Type B pancreatic cell (in vitro differentiated cells): ENCODE data around the gene MYMK. TPM values are rescaled to one million over a fixed set of nuclear protein-coding genes. Genes with fewer than 3 reads are reported as not detected.

Experiments used
- DNase-seq: peaks from one replicate; pipeline ENCODE4 v3.0.0; 2021; ENCODE audit warnings: mixed read lengths; ENCODE audit not compliant: unreplicated experiment; ENCODE audit errors: extremely low spot score
- H3K27ac Mint-ChIP-seq: 2 replicates; pipeline ENCODE4 v1.8.0; 2021; ENCODE audit warnings: mild to moderate bottlenecking, mixed read lengths
- H3K27me3 Mint-ChIP-seq: 2 replicates; pipeline ENCODE4 v1.8.0; 2021; ENCODE audit warnings: mixed read lengths
- H3K36me3 Mint-ChIP-seq: 2 replicates; pipeline ENCODE4 v1.8.0; 2021; ENCODE audit warnings: mixed read lengths
- H3K4me1 Mint-ChIP-seq: one replicate; pipeline ENCODE4 v1.8.0; 2021; ENCODE audit warnings: mixed read lengths; ENCODE audit not compliant: unreplicated experiment
- H3K4me3 Mint-ChIP-seq: 2 replicates; pipeline ENCODE4 v1.8.0; 2021; ENCODE audit warnings: mild to moderate bottlenecking, mixed read lengths
- H3K9me3 Mint-ChIP-seq: 2 replicates; pipeline ENCODE4 v1.8.0; 2021; ENCODE audit warnings: mixed read lengths
- total RNA-seq: library from RNA; stranded (reverse); gene quantifications from 2 replicates; pipeline ENCODE4 v1.2.1, GENCODE V29; 2021; ENCODE audit warnings: low replicate concordance
- TF ChIP-seq, protein P1 (sequence below): fragments of 200-600 bp; sonication (generic); conservative IDR thresholded peaks from 2 replicates; pipeline ENCODE4 v1.5.0; 2021; ENCODE audit warnings: antibody characterized with exemption, mild to moderate bottlenecking

The MYMK gene
- total RNA-seq, 1 donor from 2014 or later = not detected

DNA sequence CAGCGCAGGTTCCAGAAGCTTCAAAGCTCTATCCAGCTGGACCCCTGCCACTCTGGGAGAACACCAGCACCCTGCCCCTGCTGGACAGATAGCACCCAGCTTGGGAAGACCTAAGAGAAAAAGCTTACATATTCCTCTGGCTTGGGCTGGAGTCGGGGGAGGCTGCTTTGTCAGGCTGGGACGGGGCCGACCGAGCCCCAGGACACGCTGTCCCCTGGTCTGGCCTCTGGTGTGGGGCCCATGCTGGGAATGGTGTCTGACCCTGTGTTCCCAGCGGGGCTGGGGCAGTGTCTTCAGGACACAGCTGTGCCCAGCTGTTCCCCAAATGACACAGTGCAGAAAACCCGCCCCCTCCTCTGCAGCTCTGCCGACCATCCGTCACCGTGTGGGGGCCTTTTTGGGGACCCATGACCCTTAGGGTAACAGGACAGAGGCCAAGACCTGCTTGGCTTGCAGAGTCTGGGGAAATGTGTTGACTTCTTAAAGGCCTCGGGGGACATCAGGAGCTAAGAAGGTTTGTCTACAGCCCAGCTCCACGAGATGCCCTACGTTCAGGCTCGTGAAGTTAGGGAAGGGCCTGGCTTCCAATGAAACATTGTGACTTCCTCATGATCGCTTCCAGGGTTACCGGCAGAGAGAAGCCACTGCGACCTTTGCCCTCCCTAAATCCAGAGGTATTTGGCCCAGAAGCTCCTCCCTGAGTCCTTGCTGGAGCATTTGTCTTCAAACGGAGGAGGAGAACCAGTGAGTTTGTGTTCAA, 25.4 kb downstream of the MYMK start:
- DNase-seq = no peak
- Mint-ChIP-seq H3K4me1 (no peaks in the 10 kb centered on the region), H3K36me3 (no peaks in the 10 kb centered on the region)

DNA sequence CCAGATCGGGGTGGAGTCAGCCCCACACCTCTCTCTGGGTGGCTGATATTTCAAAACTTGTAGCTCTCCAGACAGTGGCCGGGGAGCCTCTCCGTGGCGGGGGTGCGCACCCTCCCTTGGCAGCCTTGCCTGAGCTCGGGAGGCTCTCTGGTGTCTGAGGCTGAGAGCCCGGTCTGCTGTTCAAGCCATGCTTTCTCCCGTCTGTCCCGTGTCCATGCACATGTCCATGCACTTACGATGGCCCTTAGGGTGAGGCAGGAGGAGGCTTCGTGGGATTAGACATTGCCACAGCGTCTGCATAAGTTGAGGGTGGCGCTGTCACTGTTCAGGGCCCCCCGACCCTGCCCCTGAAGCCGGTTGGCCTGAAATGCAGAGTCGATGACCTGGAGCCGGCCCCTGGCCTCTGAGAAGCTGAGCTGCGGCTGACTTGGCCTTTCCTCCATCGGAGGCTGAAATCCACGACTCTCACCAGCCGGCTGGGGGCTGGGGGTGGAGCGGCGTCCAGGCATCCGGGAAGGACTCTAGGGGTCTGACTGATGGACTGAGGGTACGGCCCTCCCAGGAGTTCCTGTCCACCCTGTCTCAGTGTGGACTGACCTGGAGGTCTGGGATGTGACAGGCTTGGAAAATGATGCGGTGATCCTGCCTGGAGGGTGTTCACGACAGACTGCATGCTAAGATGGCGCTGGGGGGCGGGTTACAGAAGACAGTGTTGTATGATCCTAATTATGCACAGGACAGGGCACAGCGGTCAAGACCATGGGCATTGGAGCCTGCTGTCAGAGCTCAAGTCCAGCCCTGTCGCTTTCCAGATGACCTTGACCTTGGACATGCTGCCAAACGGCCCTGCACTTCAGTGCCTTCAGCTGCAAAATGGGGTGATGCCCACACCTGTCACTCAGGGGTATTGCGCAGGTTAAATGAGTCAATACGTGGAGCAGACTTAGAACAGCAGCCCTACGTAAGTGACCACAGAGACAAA, 27.6 kb downstream of the MYMK start:
- TF ChIP-seq, protein P1, sequence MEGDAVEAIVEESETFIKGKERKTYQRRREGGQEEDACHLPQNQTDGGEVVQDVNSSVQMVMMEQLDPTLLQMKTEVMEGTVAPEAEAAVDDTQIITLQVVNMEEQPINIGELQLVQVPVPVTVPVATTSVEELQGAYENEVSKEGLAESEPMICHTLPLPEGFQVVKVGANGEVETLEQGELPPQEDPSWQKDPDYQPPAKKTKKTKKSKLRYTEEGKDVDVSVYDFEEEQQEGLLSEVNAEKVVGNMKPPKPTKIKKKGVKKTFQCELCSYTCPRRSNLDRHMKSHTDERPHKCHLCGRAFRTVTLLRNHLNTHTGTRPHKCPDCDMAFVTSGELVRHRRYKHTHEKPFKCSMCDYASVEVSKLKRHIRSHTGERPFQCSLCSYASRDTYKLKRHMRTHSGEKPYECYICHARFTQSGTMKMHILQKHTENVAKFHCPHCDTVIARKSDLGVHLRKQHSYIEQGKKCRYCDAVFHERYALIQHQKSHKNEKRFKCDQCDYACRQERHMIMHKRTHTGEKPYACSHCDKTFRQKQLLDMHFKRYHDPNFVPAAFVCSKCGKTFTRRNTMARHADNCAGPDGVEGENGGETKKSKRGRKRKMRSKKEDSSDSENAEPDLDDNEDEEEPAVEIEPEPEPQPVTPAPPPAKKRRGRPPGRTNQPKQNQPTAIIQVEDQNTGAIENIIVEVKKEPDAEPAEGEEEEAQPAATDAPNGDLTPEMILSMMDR = no peak

More for the DNA sequence above, 25.4 kb downstream of the MYMK start:
- H3K27me3 Mint-ChIP-seq = peaks cover 9% of the 10 kb centered on the region
- H3K27ac Mint-ChIP-seq = no peak overlapping the region
- H3K9me3 Mint-ChIP-seq = peaks cover 18% of the 10 kb centered on the region
- TF ChIP-seq, protein P1 = no peak
- H3K4me3 Mint-ChIP-seq = no peak overlapping the region

DNA sequence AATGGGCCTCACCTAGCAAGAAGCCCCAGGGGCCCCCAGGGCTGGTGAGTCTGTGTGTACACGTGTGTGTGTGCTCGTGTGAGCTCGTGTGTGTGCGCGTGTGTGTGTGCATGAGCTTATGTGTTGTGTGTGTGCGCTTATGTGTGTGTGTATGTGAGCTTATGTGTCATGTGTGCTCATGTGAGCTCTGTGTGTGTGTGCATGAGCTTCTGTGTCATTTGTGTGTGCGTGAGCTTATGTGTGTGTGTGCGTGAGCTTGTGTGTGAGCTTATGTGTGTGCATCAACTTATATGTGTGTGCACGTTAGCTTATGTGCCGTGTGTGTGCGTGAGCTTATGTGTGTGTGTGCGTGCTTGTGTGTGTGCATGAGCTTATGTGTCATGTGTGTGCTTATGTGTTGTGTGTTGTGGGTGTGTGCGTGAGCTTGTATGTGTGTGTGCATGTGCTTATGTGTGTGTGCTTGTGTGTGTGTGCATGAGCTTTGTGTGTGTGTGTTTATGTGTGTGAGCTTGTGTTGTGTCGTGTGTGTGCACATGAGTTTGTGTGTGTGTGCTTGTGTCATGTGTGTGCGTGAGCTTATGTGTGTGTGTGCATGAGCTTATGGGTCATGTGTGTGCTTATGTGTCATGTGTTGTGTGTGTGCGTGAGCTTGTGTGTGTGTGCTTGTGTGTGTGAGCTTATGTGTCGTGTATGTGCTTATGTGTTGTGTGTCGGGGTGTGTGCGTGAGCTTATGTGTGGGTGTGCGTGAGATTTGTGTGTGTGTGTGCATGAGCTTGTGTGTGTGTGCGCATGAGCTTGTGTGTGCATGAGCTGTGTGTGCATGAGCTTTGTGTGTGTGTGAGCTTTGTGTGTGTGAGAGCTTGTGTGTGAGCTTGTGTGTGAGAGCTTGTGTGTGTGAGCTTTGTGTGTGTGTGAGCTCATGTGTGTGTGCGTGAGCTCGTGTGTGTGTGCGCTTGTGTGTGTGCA, 29.1 kb downstream of the MYMK start:
- H3K4me3 Mint-ChIP-seq = no peak overlapping the region
- peaks cover 4% of the 10 kb centered on the region for H3K4me1 Mint-ChIP-seq
- H3K9me3 Mint-ChIP-seq = no peaks in the 10 kb centered on the region
- no peak overlapping the region for H3K27ac Mint-ChIP-seq
- TF ChIP-seq, protein P1 = no peak
- no peaks in the 10 kb centered on the region for H3K36me3 Mint-ChIP-seq
- no peak for DNase-seq
- H3K27me3 Mint-ChIP-seq = peaks cover 3% of the 10 kb centered on the region

More for the DNA sequence above, 27.6 kb downstream of the MYMK start:
- peaks cover 4% of the 10 kb centered on the region for H3K4me1 Mint-ChIP-seq
- H3K27ac Mint-ChIP-seq = no peak overlapping the region
- H3K36me3 Mint-ChIP-seq = no peaks in the 10 kb centered on the region
- H3K9me3 Mint-ChIP-seq = peaks cover 11% of the 10 kb centered on the region
- H3K4me3 Mint-ChIP-seq = no peak overlapping the region
- no peak for DNase-seq
- H3K27me3 Mint-ChIP-seq = peaks cover 3% of the 10 kb centered on the region

DNA sequence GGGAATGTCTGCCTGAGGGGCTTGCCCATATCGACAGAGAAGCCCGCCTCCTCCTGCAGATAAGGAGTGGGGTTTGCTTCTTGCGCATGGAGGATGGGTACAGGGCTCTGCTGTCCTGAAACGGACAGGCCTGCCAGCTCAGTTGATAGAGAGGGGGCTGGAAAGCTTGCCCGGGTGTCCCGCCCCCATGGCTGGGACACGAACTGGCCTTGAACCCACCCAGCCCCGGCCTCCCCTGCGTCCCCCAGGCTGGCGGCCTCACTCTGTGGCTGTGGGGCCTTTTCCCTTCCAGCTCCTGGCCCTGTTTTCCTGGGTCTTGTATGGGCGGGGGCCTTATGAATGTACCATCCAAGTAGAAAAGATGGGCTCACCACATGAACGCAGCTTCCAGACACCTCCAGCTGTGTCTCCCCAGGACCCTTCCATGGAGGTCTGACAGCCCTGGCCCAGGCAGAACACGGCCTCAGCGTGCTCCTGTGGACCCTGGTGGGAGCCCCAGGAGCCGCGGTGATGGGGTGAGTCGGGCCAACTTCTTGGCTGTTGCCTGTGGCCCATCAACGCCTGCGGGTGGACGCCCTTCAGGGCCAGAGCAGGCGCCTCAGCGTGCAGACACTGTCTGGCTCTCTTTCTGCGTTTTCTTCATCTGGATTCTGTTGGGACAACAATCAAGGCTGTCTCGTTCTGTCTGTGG, 30.0 kb downstream of the MYMK start:
- no peak overlapping the region for H3K27ac Mint-ChIP-seq
- peaks cover 4% of the 10 kb centered on the region for H3K4me1 Mint-ChIP-seq
- TF ChIP-seq, protein P1 = no peak
- no peak for DNase-seq
- H3K4me3 Mint-ChIP-seq = no peak overlapping the region
- no peaks in the 10 kb centered on the region for H3K36me3 Mint-ChIP-seq
- peaks cover 3% of the 10 kb centered on the region for H3K27me3 Mint-ChIP-seq
- no peaks in the 10 kb centered on the region for H3K9me3 Mint-ChIP-seq
